Adrenal gland (tissue), 12 donors: ENCODE data around the gene CCNQ. TPM values are rescaled to one million over a fixed set of nuclear protein-coding genes. Genes with fewer than 3 reads are reported as not detected.
A peak's percentile ranks its signal among the peaks of the same experiment; 100 is the strongest.

ENCODE experiments used
- DNase-seq, 7 donors: peaks; one replicate each; pipeline ENCODE4 v3.0.0-alpha.2; 2019 to 2020
- H3K27ac ChIP-seq, 5 donors: fragments of 200-600 bp; sonication (generic) in 4 of 5; 1 replicate in 3 of 5; 2 replicates in 2 of 5; pipeline versions ENCODE4 v1.5.1 to v1.8.0; 2016 to 2020; ENCODE audit warnings: mild to moderate bottlenecking in 1 of 5
- H3K27me3 ChIP-seq: fragments of 200-600 bp; 2 replicates; pipeline ENCODE4 v1.8.0; 2021
- H3K36me3 ChIP-seq, 2 donors: fragments of 200-600 bp; replicated peaks in 1 of 2; 1 replicate in 1 of 2; 2 replicates in 1 of 2; pipeline versions ENCODE4 v1.5.1 to v1.8.0; 2018 to 2022
- H3K4me1 ChIP-seq, 2 donors: fragments of 200-600 bp; replicated peaks in 1 of 2; 1 replicate in 1 of 2; 2 replicates in 1 of 2; pipeline versions ENCODE4 v1.5.1 to v1.8.0; 2018 to 2021
- H3K4me3 ChIP-seq, 4 donors: fragments of 200-600 bp; sonication (generic) in 3 of 4; one replicate each; pipeline ENCODE4 v1.5.1; 2016 to 2018
- H3K9me3 ChIP-seq, 3 donors: fragments of 200-600 bp; sonication (generic) in 1 of 3; replicated peaks in 1 of 3; 1 replicate in 2 of 3; 2 replicates in 1 of 3; pipeline versions ENCODE4 v1.5.1 to v1.8.0; 2016 to 2021
- CTCF ChIP-seq, 6 experiments: fragments of 450-650 bp in 4 of 6; fragments of 200-600 bp in 2 of 6; sonication (generic) in 1 of 6; IDR thresholded peaks; 1 replicate in 5 of 6; 2 replicates in 1 of 6; pipeline versions ENCODE4 v1.5.1 to v1.8.0; 2016 to 2021; ENCODE audit warnings: antibody characterized with exemption in 6 of 6, mild to moderate bottlenecking in 2 of 6, moderate library complexity in 1 of 6
- POLR2A ChIP-seq, 2 donors: fragments of 450-650 bp; IDR thresholded peaks; one replicate each; pipeline ENCODE4 v1.6.1; 2017; ENCODE audit warnings: antibody characterized with exemption in 2 of 2, mild to moderate bottlenecking in 2 of 2, moderate library complexity in 1 of 2
- WGBS, 4 donors: extraction: QIAGEN DNeasy Blood & Tissue Kit in 2 of 4; methylation state at CpG; one replicate each; pipeline versions ENCODE4 v1.1.5 to v1.1.7; 2013 to 2017; 5-methylcytosine and 5-hydroxymethylcytosine counted together
- intact Hi-C, 2 donors: fragments of 100-400 bp; cut with DNase I; formaldehyde crosslinking; loops; one replicate each; pipeline versions ENCODE4 v1.14.1 to v1.15.0; 2022 to 2023
- polyA plus RNA-seq, 3 donors: library from polyadenylated mRNA; stranded (reverse); fragments of 200-250 nt in 2 of 3; fragments of 350-450 nt in 1 of 3; fragmentation: Illumina TruSeq in 1 of 3; extraction: RNeasy Lipid Tissue Mini Kit (QIAGEN cat#74804) in 1 of 3; gene quantifications; one replicate each; pipeline ENCODE4 v1.2.3, GENCODE V29; 2013 to 2014
- total RNA-seq, 9 donors: library from RNA; depleted of rRNA in 4 of 9; stranded (reverse); fragments of >200 nt in 4 of 9; fragments of 120-200 nt in 1 of 9; fragmentation: NEBNext Ultra II Directional in 1 of 9; extraction: Animal tissue kit (Norgen Biotek cat#: 25700) in 1 of 9; gene quantifications; one replicate each; pipeline versions ENCODE4 v1.1.0 to v1.2.4, GENCODE V29; 2013 to 2023
- donor health status: healthy with polysubstance abuse.
- donor health status: Bipolar disorder and iron deficiency.
- donor health status: DM: yes; HTN: yes; CAD: no.
- donor health status: DM: no; HTN: no; CAD: no.
- donor health status: DM: no; HTN: no; CAD: no.
- donor health status: DM: yes; HTN: yes; CAD: no.

CCNQ gene
- total and polyA plus RNA-seq, 12 donors, result 13.2 to 48.5 (median 24.2) TPM

GRCh38 chrX:153583433-153583832 lies 15.5 kb downstream of the CCNQ start:
- DNase-seq, result no peak
- Histone ChIP-seq H3K36me3 (peaks cover 0 to 3% of the 10 kb centered on the region in 2 donors), H3K27ac (no peak overlapping the region), H3K27me3 (peaks cover 6% of the 10 kb centered on the region), H3K9me3 (no peaks in the 10 kb centered on the region), H3K4me3 (no peak overlapping the region), H3K4me1 (no peaks in the 10 kb centered on the region)
- intact Hi-C loops, result no loop called here
- 58 to 100% (median 85%) methylated on average over 1 to 2 of the region's 2 CpGs; no CpG with 5 or more reads in 1 of the 4 donors for WGBS, 4 donors
- no peak for TF ChIP-seq POLR2A (IDR thresholded peaks at IDR 0.05)

GRCh38 chrX:153582896-153583295 lies 16.0 kb downstream of the CCNQ start:
- Histone ChIP-seq H3K27me3 (peaks cover 6% of the 10 kb centered on the region), H3K27ac (no peak overlapping the region), H3K36me3 (peaks cover 0 to 3% of the 10 kb centered on the region in 2 donors), H3K9me3 (no peaks in the 10 kb centered on the region), H3K4me3 (no peak overlapping the region), H3K4me1 (no peaks in the 10 kb centered on the region)
- WGBS, 4 donors, result 14 to 65% (median 41%) methylated on average over 2 to 13 of the region's 13 CpGs
- intact Hi-C loops, result no loop called here
- peak in 3 of 7 donors; percentile 24 to 56 (median 29) for DNase-seq
- TF ChIP-seq POLR2A (IDR thresholded peaks at IDR 0.05) (no peak), CTCF (IDR thresholded peaks at IDR 0.05) (no peak)

- TF ChIP-seq CTCF (IDR thresholded peaks at IDR 0.05) (no peak), POLR2A (IDR thresholded peaks at IDR 0.05) (no peak)
- intact Hi-C loops, result no loop called here
- Histone ChIP-seq H3K9me3 (no peaks in the 10 kb centered on the region), H3K36me3 (no peaks in the 10 kb centered on the region), H3K27me3 (peaks cover 6% of the 10 kb centered on the region), H3K4me1 (no peaks in the 10 kb centered on the region), H3K4me3 (no peak overlapping the region), H3K27ac (no peak overlapping the region)
- peak in 1 of 7 donors; percentile 34 for DNase-seq
- WGBS, 4 donors, result 74 to 81% (median 76%) methylated on average over 13 to 14 of the region's 14 CpGs
Observed at GRCh38 chrX:153580700-153581386, 18.1 kb downstream of the CCNQ start.

- no peak for DNase-seq
- no peak for TF ChIP-seq CTCF (IDR thresholded peaks at IDR 0.05)
- no peak for TF ChIP-seq POLR2A (IDR thresholded peaks at IDR 0.05)
- no peak overlapping the region for H3K4me3 ChIP-seq
- H3K4me1 ChIP-seq, result no peaks in the 10 kb centered on the region
- 61 to 100% (median 76%) methylated on average over 1 to 2 of the region's 2 CpGs for WGBS, 4 donors
- no peak overlapping the region for H3K27ac ChIP-seq
- peaks cover 12% of the 10 kb centered on the region for H3K27me3 ChIP-seq
- intact Hi-C loops, result no loop called here
- no peaks in the 10 kb centered on the region for H3K36me3 ChIP-seq
- H3K9me3 ChIP-seq, result no peaks in the 10 kb centered on the region
Observed at GRCh38 chrX:153578889-153579288, 20.1 kb downstream of the CCNQ start.
